Measurements from ENCODE around the gene FLVCR2. TPM values are rescaled to one million over a fixed set of nuclear protein-coding genes. Genes with fewer than 3 reads are reported as not detected.

The FLVCR2 gene
- total and polyA plus RNA-seq, 2 experiments from 2014 or later: 1.4 to 3.1 TPM

GRCh38 chr14:75533791-75534555 is 44.4 kb upstream of the FLVCR2 start (continued):
- no peak for TF ChIP-seq REST (IDR thresholded peaks at IDR 0.05; ENCODE audit: unreplicated experiment)

GRCh38 chr14:75535164-75535898 is 43.1 kb upstream of the FLVCR2 start:
- DNase-seq (ENCODE audit: low spot score): no peak
- H3K4me3 ChIP-seq: no peak overlapping the region
- H3K27ac ChIP-seq (ENCODE audit: low read depth): no peak overlapping the region
- H3K79me2 ChIP-seq (replicated peaks; ENCODE audit: insufficient read depth): no peaks in the 10 kb centered on the region
- H3K4me1 Mint-ChIP-seq: peaks cover 8% of the 10 kb centered on the region; the same call in 2 of the 3 replicates
- H3K9me3 Mint-ChIP-seq: no peaks in the 10 kb centered on the region
- ATAC-seq: no peak
- H2AFZ ChIP-seq: no peak overlapping the region
- H3K4me3 Mint-ChIP-seq: no peak overlapping the region
- H3K27me3 Mint-ChIP-seq (ENCODE audit: insufficient read depth, low read depth, poor library complexity): no peaks in the 10 kb centered on the region
- H3K4me2 ChIP-seq: no peak overlapping the region
- H3K27me3 ChIP-seq (ENCODE audit: insufficient read depth): no peaks in the 10 kb centered on the region
- H3K9me2 ChIP-seq (ENCODE audit: insufficient read depth): no peaks in the 10 kb centered on the region
- no peaks in the 10 kb centered on the region for H3K36me3 Mint-ChIP-seq (ENCODE audit: low read depth)
- no peaks in the 10 kb centered on the region for H3K36me3 ChIP-seq (ENCODE audit: insufficient read depth)
- no peaks in the 10 kb centered on the region; the same call in 1 of the 2 replicates for H3K4me1 ChIP-seq (ENCODE audit: insufficient read depth)
- no peaks in the 10 kb centered on the region for H3F3A ChIP-seq (replicated peaks; ENCODE audit: low read depth)
- no peaks in the 10 kb centered on the region for H4K20me1 ChIP-seq (replicated peaks; ENCODE audit: insufficient read depth)
- no peak overlapping the region for H3K27ac Mint-ChIP-seq
- TF ChIP-seq ZNF331 (CRISPR knock-in tag; IDR thresholded peaks at IDR 0.05; ENCODE audit: low read depth) (no peak), CTCF (conservative IDR thresholded peaks at IDR 0.05; ENCODE audit: low read depth in 2 of 2) (no peak), ZNF114 (CRISPR knock-in tag; IDR thresholded peaks at IDR 0.05) (no peak), CREB1 (CRISPR knock-in tag; IDR thresholded peaks at IDR 0.05; ENCODE audit: low read depth) (no peak), ZNF462 (CRISPR knock-in tag; IDR thresholded peaks at IDR 0.05) (no peak), EZH2phosphoT487 (IDR thresholded peaks at IDR 0.05; ENCODE audit: unreplicated experiment) (no peak), EZH2 (IDR thresholded peaks at IDR 0.05; ENCODE audit: low read depth, unreplicated experiment) (no peak), POLR2AphosphoS5 (IDR thresholded peaks at IDR 0.05; ENCODE audit: low read depth) (no peak)
